A673 (cell line): Measurements from ENCODE around the gene LGR6. TPM values are rescaled to one million over a fixed set of nuclear protein-coding genes. Genes with fewer than 3 reads are reported as not detected.

Experiments
- BruUV-seq: library from RNA; stranded (reverse); fragments of 400-500 nt; replicated peaks from 2 replicates; lab custom pipeline; 2021; lab: Mats Ljungman, UMichigan
- CTCF ChIA-PET: fragments of 300-600 bp; sonication (Branson Sonifier 250); formaldehyde crosslinking; loops from one replicate; lab custom pipeline; 2022; ENCODE audit warnings: antibody characterized with exemption; lab: Charles Lee
- POLR2A ChIA-PET: fragments of 300-600 bp; sonication (Branson Sonifier 250); formaldehyde crosslinking; loops from one replicate; lab custom pipeline; 2022; ENCODE audit warnings: antibody characterized with exemption; ENCODE audit not compliant: low non-redundant PET; lab: Charles Lee
- DNase-seq: peaks from one replicate; pipeline ENCODE4 v3.0.0-alpha.2; 2015; ENCODE audit warnings: low spot score
- H3K27ac ChIP-seq: fragments of 200-600 bp; sonication (generic); 2 replicates; pipeline ENCODE4 v1.5.1; 2016; ENCODE audit warnings: mixed run types, low read depth, mild to moderate bottlenecking, mixed read lengths, antibody characterized with exemption, low read length; ENCODE audit not compliant: poor library complexity, severe bottlenecking
- H3K27me3 ChIP-seq: fragments of 200-600 bp; sonication (generic); replicated peaks from 2 replicates; pipeline ENCODE4 v1.6.1; 2017; ENCODE audit warnings: mixed run types, low read depth, mild to moderate bottlenecking, mixed read lengths, antibody characterized with exemption, low read length; ENCODE audit not compliant: insufficient read depth, poor library complexity
- H3K36me3 ChIP-seq: fragments of 200-600 bp; sonication (generic); 2 replicates; pipeline ENCODE4 v1.6.1; 2016; ENCODE audit warnings: mixed run types, mild to moderate bottlenecking, mixed read lengths, antibody characterized with exemption, low read length; ENCODE audit not compliant: insufficient read depth, poor library complexity, severe bottlenecking
- H3K4me1 ChIP-seq: fragments of 200-600 bp; sonication (generic); 2 replicates; pipeline ENCODE4 v1.6.1; 2017; ENCODE audit warnings: mixed run types, mild to moderate bottlenecking, mixed read lengths, antibody characterized with exemption, low read length; ENCODE audit not compliant: insufficient read depth, poor library complexity, severe bottlenecking
- H3K4me3 ChIP-seq: fragments of 200-600 bp; sonication (generic); 2 replicates; pipeline ENCODE4 v1.5.1; 2016; ENCODE audit warnings: low read depth, mixed run types, mild to moderate bottlenecking, mixed read lengths, low read length; ENCODE audit not compliant: poor library complexity, severe bottlenecking
- H3K9me3 ChIP-seq: fragments of 200-600 bp; sonication (generic); 2 replicates; pipeline ENCODE4 v1.6.1; 2016; ENCODE audit warnings: mixed run types, low read depth, mild to moderate bottlenecking, mixed read lengths, antibody characterized with exemption, low read length; ENCODE audit not compliant: poor library complexity, severe bottlenecking
- EZH2 ChIP-seq: fragments of 200-600 bp; sonication (generic); IDR thresholded peaks from 2 replicates; pipeline ENCODE4 v1.6.1; 2017; ENCODE audit warnings: borderline replicate concordance, low read depth, mild to moderate bottlenecking, mixed read lengths, antibody characterized with exemption, low read length; ENCODE audit not compliant: poor library complexity, severe bottlenecking
- intact Hi-C: fragments of 100-400 bp; cut with micrococcal nuclease; formaldehyde crosslinking; loops from one replicate; pipeline ENCODE4 v1.10.0; 2022; ENCODE audit not compliant: unreplicated experiment
- total RNA-seq: library from RNA; stranded (reverse); gene quantifications from 2 replicates; pipeline ENCODE4 v1.2.3, GENCODE V29; 2021
- TF ChIP-seq, protein P1 (sequence below): fragments of 300-800, 200-600 bp; sonication (generic); conservative IDR thresholded peaks from 2 replicates; pipeline ENCODE4 v1.5.1; 2017; ENCODE audit warnings: low read depth, mild to moderate bottlenecking, antibody characterized with exemption, low read length, moderate library complexity, mixed read lengths

LGR6 gene
- total RNA-seq, 1 experiment from 2014 or later, result not detected

DNA sequence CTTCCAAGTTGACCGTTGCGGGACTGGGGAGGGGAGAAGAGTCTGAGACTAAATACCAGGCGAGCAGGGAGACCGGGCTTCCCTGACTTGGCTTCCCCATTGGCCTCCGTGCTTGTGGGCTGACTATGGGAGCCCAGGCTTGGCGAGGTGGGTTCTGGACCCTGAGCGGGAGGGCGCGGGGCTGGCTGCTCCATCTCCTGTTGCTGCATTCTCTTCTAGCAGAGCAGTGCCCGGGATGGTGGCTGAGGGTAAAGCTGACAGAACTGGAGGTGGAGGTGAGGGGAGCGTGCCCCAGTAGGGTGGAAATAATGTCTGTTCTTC, 689 bp downstream of the LGR6 start:
- ChIA-PET POLR2A (no interaction called here), CTCF (interaction anchor here (0.5 to 0.7 kb wide), 2 partner anchors 11 to 163 kb away, joined by 3 to 7 read pairs; no protein-coding TSS in a partner anchor)
- Histone ChIP-seq H3K27me3 (peaks cover 39% of the 10 kb centered on the region), H3K9me3 (no peaks in the 10 kb centered on the region), H3K4me3 (no peak overlapping the region), H3K36me3 (no peaks in the 10 kb centered on the region), H3K4me1 (no peaks in the 10 kb centered on the region), H3K27ac (no peak overlapping the region)
- no peak for DNase-seq
- TF ChIP-seq, protein P1, sequence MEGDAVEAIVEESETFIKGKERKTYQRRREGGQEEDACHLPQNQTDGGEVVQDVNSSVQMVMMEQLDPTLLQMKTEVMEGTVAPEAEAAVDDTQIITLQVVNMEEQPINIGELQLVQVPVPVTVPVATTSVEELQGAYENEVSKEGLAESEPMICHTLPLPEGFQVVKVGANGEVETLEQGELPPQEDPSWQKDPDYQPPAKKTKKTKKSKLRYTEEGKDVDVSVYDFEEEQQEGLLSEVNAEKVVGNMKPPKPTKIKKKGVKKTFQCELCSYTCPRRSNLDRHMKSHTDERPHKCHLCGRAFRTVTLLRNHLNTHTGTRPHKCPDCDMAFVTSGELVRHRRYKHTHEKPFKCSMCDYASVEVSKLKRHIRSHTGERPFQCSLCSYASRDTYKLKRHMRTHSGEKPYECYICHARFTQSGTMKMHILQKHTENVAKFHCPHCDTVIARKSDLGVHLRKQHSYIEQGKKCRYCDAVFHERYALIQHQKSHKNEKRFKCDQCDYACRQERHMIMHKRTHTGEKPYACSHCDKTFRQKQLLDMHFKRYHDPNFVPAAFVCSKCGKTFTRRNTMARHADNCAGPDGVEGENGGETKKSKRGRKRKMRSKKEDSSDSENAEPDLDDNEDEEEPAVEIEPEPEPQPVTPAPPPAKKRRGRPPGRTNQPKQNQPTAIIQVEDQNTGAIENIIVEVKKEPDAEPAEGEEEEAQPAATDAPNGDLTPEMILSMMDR, result no peak
- peak; percentile 31 for TF ChIP-seq EZH2
- intact Hi-C loops, result no loop called here
- BruUV-seq, result no TSS peak

DNA sequence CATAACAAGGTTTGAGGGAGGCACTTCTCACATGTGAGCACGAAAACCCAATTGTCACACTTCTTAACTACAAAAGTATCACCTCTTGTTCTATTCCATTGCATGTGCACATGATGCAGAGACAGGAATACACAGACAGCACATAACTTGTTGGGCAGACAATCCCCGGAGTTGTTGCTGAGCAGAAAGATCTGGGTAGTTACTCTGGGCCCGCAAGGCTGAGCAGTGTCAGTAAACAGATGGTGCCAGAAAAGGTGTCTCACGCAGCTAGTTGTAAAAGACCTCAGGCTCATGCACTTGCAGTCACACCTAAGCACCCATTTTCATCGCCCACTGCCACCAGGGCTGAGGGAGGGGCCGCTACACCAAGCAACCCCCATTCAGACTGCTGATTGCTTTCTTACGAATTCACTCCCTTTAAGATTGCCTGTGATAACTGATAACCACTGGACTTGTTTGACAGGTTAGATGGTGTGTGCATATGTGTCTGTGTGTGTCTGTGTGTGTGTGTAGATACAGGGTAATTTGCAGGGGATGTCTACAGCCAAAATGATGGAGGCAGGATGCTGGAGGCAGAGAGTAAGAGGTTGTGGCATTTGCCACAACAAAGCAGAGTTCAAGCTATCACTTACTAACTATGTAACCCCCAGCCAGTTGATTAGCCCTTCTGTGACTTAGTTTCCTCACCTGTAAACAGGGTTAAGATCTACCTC, 4.2 kb downstream of the LGR6 start:
- ChIA-PET CTCF (no interaction called here), POLR2A (no interaction called here)
- no peak for DNase-seq
- BruUV-seq, result no TSS peak
- Histone ChIP-seq H3K36me3 (no peaks in the 10 kb centered on the region), H3K4me3 (no peak overlapping the region), H3K27ac (no peak overlapping the region), H3K27me3 (peaks cover 38% of the 10 kb centered on the region), H3K4me1 (no peaks in the 10 kb centered on the region), H3K9me3 (no peaks in the 10 kb centered on the region)
- TF ChIP-seq, protein P1, result no peak
- TF ChIP-seq EZH2, result no peak
- intact Hi-C loops, result no loop called here

DNA sequence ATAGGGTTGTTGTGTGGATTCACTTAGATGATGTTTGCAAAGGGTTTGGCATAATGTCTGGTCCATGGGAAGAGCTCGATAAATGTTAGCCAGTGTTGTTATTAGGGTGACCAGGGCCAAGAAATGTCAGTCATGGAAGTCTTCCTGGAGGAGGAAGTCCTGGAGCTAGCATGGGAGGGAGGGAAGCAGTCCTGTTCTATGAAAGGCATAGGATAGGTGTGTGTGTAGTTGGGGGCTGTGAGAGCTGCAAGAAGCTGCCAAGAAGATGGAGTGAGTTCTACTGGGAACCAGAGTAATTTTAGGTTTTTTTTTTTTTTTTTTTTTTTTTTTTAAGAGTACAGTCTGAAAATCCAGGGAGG, 4.7 kb downstream of the LGR6 start:
- intact Hi-C loops, result no loop called here
- ChIA-PET POLR2A (no interaction called here), CTCF (no interaction called here)

More for the DNA sequence above, 4.7 kb downstream of the LGR6 start:
- Histone ChIP-seq H3K36me3 (no peaks in the 10 kb centered on the region), H3K27ac (no peak overlapping the region), H3K27me3 (peaks cover 33% of the 10 kb centered on the region), H3K4me3 (no peak overlapping the region), H3K4me1 (no peaks in the 10 kb centered on the region), H3K9me3 (no peaks in the 10 kb centered on the region)
- DNase-seq, result no peak
- TF ChIP-seq, protein P1, result no peak
- BruUV-seq, result no TSS peak
